NB4 (cell line): Measurements from ENCODE around the gene TNIP3.

ENCODE experiments used
- CTCF ChIP-seq: IDR thresholded peaks from one replicate; pipeline ENCODE4 v1.5.1; 2012; ENCODE audit warnings: low read depth, low read length
- MAX ChIP-seq: IDR thresholded peaks from 2 replicates; pipeline ENCODE4 v1.6.1; 2011; ENCODE audit warnings: low read depth, low read length
- POLR2A ChIP-seq: IDR thresholded peaks from 2 replicates; pipeline ENCODE4 v1.6.1; 2011; ENCODE audit warnings: mild to moderate bottlenecking; ENCODE audit not compliant: insufficient read length; ENCODE audit errors: extremely low read depth

GRCh38 chr4:121183989-121184388 is 19.9 kb upstream of the TNIP3 start:
- no peak for TF ChIP-seq CTCF
- no peak for TF ChIP-seq POLR2A
- no peak for TF ChIP-seq MAX
